HAP-1 (cell line): ENCODE measurements around the gene JDP2.

ENCODE experiments used
- DNase-seq, 2 experiments: peaks; one replicate each; pipeline ENCODE4 v3.0.0-alpha.2; 2016 to 2020; ENCODE audit warnings: low spot score in 2 of 2
- H3K27me3 ChIP-seq: fragments of 250-450 bp; sonication (Bioruptor Pico); 2 replicates; pipeline ENCODE4 v1.5.1; 2020; ENCODE audit warnings: low read depth, mild to moderate bottlenecking, moderate library complexity
- H3K36me3 ChIP-seq: fragments of 250-450 bp; sonication (Bioruptor Pico); replicated peaks from 2 replicates; pipeline ENCODE4 v1.5.1; 2020; ENCODE audit warnings: mild to moderate bottlenecking
- H3K4me1 ChIP-seq: fragments of 250-450 bp; sonication (Bioruptor Pico); 2 replicates; pipeline ENCODE4 v1.5.1; 2020; ENCODE audit warnings: mild to moderate bottlenecking
- H3K4me3 ChIP-seq: fragments of 250-450 bp; sonication (Bioruptor Pico); 2 replicates; pipeline ENCODE4 v1.5.1; 2020; ENCODE audit warnings: mild to moderate bottlenecking, moderate library complexity
- H3K9me3 ChIP-seq: fragments of 250-450 bp; sonication (Bioruptor Pico); 2 replicates; pipeline ENCODE4 v1.5.1; 2020; ENCODE audit warnings: mild to moderate bottlenecking, moderate library complexity
- in situ Hi-C: fragments of 300-500 bp; cut with MboI; formaldehyde crosslinking; loops from 3 replicates; pipeline ENCODE4 v1.14.3; 2020; ENCODE audit warnings: low sequenced_read_pairs, inconsistent platforms, mixed read lengths

The JDP2 gene

GRCh38 chr14:75434890-75435248 lies 7.0 kb downstream of the JDP2 start:
- in situ Hi-C loops = no loop called here
- no peak for DNase-seq
- Histone ChIP-seq H3K36me3 (peaks cover 67% of the 10 kb centered on the region), H3K9me3 (no peaks in the 10 kb centered on the region), H3K4me3 (no peak overlapping the region), H3K27me3 (no peaks in the 10 kb centered on the region), H3K4me1 (peaks cover 7% of the 10 kb centered on the region)

GRCh38 chr14:75435473-75435872 lies 7.7 kb downstream of the JDP2 start:
- Histone ChIP-seq H3K4me3 (no peak overlapping the region), H3K27me3 (no peaks in the 10 kb centered on the region), H3K9me3 (no peaks in the 10 kb centered on the region), H3K4me1 (0 out of 2 replicates have a peak, but pooled peaks cover 1% of the 10 kb centered on the region), H3K36me3 (peaks cover 73% of the 10 kb centered on the region)
- in situ Hi-C loops = no loop called here
- DNase-seq = no peak

DNA sequence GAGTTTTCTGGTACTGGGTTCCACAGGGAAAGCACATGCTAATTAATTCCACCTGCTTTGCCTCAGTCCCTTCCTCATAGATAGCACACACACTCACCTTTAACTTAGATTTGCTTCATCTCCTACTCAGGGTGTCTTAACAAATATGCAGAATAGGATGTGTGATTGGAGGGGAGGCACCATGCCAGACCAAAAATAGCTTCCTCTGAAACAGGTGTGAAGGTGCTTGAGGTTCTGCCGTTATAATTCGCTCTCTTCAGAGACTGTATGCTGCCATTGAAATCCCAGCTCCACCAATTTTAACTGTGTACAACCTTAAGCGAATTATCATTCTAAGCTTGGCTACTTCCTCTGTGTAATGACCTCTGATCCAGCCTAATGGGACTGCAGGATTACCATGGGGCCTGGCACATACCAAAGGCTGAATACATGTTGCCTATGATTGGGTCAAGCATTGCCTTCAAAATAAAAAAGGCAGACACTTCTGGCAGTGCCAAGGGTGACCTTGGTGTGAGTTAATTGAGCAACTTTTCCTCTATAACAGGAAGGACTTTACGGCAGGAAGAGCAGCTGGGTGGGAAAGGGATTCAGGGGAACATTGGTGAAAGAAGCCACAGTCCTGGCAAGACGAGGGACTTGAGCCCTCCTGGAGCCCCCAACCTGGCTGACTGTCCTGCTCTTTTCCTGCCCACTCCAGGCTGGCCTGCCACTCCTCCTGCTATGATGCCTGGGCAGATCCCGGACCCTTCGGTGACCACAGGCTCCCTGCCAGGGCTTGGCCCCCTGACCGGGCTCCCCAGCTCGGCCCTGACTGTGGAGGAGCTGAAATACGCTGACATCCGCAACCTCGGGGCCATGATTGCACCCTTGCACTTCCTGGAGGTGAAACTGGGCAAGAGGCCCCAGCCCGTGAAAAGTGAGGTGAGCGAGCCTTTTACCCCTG lies 9.7 kb downstream of the JDP2 start:
- no peaks in the 10 kb centered on the region for H3K4me1 ChIP-seq
- no peaks in the 10 kb centered on the region for H3K9me3 ChIP-seq
- H3K36me3 ChIP-seq = peaks cover 81% of the 10 kb centered on the region
- no peaks in the 10 kb centered on the region for H3K27me3 ChIP-seq
- DNase-seq = peak in 1 of 2 experiments; percentile 4
- H3K4me3 ChIP-seq = no peak overlapping the region
- in situ Hi-C loops = no loop called here

GRCh38 chr14:75438486-75439080 lies 10.8 kb downstream of the JDP2 start:
- DNase-seq = peak in 1 of 2 experiments; percentile 4
- Histone ChIP-seq H3K4me1 (no peaks in the 10 kb centered on the region), H3K36me3 (peaks cover 82% of the 10 kb centered on the region), H3K9me3 (no peaks in the 10 kb centered on the region), H3K27me3 (no peaks in the 10 kb centered on the region), H3K4me3 (no peak overlapping the region)
- in situ Hi-C loops = no loop called here

GRCh38 chr14:75439989-75440388 lies 12.2 kb downstream of the JDP2 start:
- H3K27me3 ChIP-seq = no peaks in the 10 kb centered on the region
- in situ Hi-C loops = no loop called here
- H3K4me1 ChIP-seq = no peaks in the 10 kb centered on the region
- DNase-seq = no peak
- H3K4me3 ChIP-seq = no peak overlapping the region
- H3K36me3 ChIP-seq = peaks cover 77% of the 10 kb centered on the region
- no peaks in the 10 kb centered on the region for H3K9me3 ChIP-seq

DNA sequence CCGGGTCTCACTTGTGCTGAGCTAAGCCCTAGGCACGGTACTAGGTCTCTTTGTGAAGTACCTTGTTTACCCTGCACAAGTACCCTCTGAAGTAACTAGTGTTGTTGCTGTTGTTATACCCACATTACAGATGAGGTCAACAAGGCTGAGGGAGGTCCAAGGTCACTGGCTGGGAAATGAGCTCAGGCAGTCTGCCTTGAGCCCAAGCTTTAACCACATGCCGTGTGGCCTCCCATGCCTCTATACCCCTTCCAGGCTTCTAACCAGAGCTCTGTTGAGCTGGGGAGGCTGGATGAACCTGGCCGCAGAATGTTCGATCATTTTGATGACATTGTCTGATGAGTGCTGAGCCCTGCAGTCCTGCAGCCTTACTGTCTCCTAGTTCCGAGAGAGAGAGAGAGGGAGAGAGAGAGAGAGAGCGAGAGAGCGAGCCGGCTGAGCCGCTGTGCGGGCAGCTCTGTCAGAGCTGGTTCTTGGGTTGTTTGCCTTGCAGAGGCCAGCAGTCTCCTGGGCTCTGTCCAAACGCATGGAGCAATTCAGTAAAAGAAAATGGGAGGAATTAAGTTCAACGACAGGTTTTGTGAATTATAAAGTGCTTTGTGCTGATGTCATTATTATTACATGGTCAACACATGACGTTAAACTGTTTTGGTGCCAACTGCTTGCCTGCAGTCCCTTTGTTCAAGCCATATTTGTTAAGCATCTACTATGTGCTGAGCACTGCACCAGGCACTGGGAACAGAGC lies 13.1 kb downstream of the JDP2 start:
- H3K4me1 ChIP-seq = no peaks in the 10 kb centered on the region
- no peak overlapping the region for H3K4me3 ChIP-seq
- H3K36me3 ChIP-seq = peaks cover 74% of the 10 kb centered on the region
- no peaks in the 10 kb centered on the region for H3K27me3 ChIP-seq
- DNase-seq = no peak
- H3K9me3 ChIP-seq = no peaks in the 10 kb centered on the region
- in situ Hi-C loops = no loop called here

DNA sequence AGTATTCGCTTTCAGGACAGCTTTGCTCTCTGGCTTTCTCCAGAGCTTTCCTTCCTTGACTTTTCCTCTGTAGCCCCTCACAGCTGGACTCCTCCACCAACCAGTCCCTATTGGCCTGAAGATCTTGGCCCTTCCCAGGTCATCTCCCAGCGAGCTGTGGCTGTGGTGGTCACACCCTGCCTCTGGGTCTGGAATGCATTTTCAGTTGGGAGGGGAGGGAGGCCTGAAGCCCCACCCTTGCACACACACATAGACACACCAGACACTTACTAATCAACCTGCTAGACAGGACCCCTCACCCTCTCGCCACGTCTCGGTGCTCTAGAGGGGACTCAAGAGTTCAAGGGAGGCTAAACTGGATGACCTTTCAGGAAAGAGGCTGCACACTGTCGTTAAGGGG lies 13.9 kb downstream of the JDP2 start:
- Histone ChIP-seq H3K27me3 (no peaks in the 10 kb centered on the region), H3K9me3 (no peaks in the 10 kb centered on the region), H3K4me3 (no peak overlapping the region), H3K36me3 (peaks cover 76% of the 10 kb centered on the region), H3K4me1 (no peaks in the 10 kb centered on the region)
- in situ Hi-C loops = no loop called here
- DNase-seq = no peak

DNA sequence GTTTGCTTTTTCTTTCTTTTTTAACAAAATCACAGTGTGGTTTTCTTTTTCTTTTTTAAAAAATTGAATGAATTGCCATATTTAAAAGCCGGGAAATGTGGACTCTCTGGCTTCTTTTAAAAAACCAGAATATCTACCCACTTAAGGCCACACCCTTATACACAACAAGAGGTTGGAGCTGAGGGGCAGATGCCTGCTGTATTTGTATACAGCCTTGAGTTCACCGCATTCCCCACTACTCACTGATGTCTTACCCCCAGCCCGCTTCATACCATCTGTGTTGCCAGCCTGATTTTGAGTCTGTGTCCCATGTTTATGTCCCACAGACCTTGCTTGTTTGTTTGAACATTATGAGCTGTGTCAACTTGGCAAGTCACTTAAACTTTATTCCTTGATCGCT lies 14.3 kb downstream of the JDP2 start:
- DNase-seq = no peak
- no peaks in the 10 kb centered on the region for H3K27me3 ChIP-seq
- H3K4me3 ChIP-seq = no peak overlapping the region
- peaks cover 77% of the 10 kb centered on the region for H3K36me3 ChIP-seq
- H3K9me3 ChIP-seq = no peaks in the 10 kb centered on the region
- no peaks in the 10 kb centered on the region for H3K4me1 ChIP-seq
- in situ Hi-C loops = no loop called here

- DNase-seq = no peak
- H3K4me1 ChIP-seq = no peaks in the 10 kb centered on the region
- no peak overlapping the region for H3K4me3 ChIP-seq
- peaks cover 72% of the 10 kb centered on the region for H3K36me3 ChIP-seq
- no peaks in the 10 kb centered on the region for H3K27me3 ChIP-seq
- H3K9me3 ChIP-seq = no peaks in the 10 kb centered on the region
- in situ Hi-C loops = no loop called here
Observed at GRCh38 chr14:75442642-75443041, 14.8 kb downstream of the JDP2 start.

- no peaks in the 10 kb centered on the region for H3K4me1 ChIP-seq
- in situ Hi-C loops = no loop called here
- no peak overlapping the region for H3K4me3 ChIP-seq
- H3K27me3 ChIP-seq = no peaks in the 10 kb centered on the region
- peaks cover 65% of the 10 kb centered on the region for H3K36me3 ChIP-seq
- no peaks in the 10 kb centered on the region for H3K9me3 ChIP-seq
- DNase-seq = no peak
Observed at GRCh38 chr14:75443203-75443969, 15.6 kb downstream of the JDP2 start.

DNA sequence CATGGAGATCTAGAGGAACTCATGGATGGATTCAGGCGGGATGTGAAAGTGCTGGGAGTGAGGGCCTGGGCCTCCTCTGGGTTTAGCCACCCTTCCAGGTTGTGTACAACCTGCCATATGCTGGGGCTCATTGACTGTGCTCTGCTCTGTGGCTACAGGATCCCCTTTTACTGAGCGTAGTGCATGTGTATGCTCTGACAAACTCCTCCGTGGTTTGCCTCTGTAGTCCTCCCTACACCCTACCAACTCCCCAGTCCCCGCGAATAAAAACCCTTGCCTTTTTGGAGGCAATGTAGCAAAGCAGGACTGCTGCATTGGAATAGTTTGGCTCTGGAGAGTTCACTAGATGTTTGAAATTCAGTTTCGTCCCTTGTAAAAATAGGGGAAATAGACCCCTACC lies 17.4 kb downstream of the JDP2 start:
- peaks cover 61% of the 10 kb centered on the region for H3K36me3 ChIP-seq
- H3K4me1 ChIP-seq = peaks cover 6% of the 10 kb centered on the region; the same call in 1 of the 2 replicates
- no peak for DNase-seq
- no peaks in the 10 kb centered on the region for H3K9me3 ChIP-seq
- no peaks in the 10 kb centered on the region for H3K27me3 ChIP-seq
- no peak overlapping the region for H3K4me3 ChIP-seq
- in situ Hi-C loops = no loop called here

DNA sequence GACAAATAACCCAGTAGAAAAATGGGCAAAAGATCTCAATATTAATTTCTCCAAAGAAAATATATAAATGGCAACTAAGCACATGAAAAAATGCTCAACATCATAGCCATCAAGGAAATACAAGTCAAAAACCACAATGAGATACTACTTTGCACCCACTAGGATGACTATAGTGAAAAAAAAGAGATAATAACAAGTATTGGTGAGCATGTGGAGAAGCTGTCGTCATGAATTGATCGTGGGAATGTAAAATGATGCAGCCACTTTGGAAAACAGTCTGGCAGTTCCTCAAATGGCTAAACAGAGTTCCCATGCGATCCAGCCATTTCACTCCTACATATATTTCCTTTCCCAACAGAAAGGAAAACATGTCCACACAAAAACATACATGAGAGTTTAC lies 18.1 kb downstream of the JDP2 start:
- Histone ChIP-seq H3K9me3 (no peaks in the 10 kb centered on the region), H3K4me3 (no peak overlapping the region), H3K36me3 (peaks cover 58% of the 10 kb centered on the region), H3K4me1 (peaks cover 6% of the 10 kb centered on the region; the same call in 1 of the 2 replicates), H3K27me3 (no peaks in the 10 kb centered on the region)
- in situ Hi-C loops = no loop called here
- DNase-seq = no peak

- in situ Hi-C loops = no loop called here
- Histone ChIP-seq H3K27me3 (no peaks in the 10 kb centered on the region), H3K36me3 (peaks cover 54% of the 10 kb centered on the region), H3K4me1 (peaks cover 6% of the 10 kb centered on the region; the same call in 1 of the 2 replicates), H3K4me3 (no peak overlapping the region), H3K9me3 (no peaks in the 10 kb centered on the region)
- no peak for DNase-seq
Observed at GRCh38 chr14:75446447-75446846, 18.6 kb downstream of the JDP2 start.
